ENCODE data around the gene NKTR.

The NKTR gene

DNA sequence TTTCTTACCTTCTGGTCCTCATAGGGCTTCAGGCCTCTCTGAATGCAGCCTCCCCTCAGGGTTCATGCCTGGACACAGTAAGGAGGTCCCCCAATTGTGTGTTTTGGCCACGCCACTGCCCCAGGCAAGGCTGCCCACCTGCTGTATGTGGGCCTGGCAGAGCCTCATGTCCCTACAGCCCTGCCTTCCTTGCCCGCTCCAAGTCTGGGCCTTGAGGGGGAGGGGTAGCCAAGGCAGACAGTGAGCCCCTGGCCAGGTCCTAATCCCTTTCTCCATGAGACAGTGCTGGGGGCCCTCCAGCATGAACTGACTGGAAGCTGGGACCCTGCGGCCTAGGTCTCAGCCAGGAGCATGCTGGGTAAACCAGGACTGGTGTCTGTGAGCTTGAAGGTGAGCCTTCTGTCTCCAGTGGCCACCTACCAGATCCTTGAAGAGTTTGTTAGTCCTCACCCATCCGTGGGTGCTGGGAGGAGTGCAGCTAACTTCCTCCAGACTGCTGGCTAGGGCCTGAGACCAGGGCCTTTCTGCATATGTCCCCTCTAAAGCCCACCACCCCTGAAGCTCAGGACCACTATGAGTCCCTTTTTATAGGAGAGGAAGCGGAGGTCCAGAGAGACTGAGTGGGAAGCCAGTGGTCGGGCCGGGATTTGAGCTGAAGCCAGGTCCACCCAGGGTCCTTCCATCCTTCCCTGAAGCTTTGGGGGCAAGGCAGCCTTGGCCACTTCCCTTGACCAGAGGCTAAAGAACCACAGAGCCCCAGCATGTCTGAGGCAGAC lies 61.7 kb downstream of the NKTR start:
- no peak for DNase-seq (ENCODE audit: low read depth, low spot score)

DNA sequence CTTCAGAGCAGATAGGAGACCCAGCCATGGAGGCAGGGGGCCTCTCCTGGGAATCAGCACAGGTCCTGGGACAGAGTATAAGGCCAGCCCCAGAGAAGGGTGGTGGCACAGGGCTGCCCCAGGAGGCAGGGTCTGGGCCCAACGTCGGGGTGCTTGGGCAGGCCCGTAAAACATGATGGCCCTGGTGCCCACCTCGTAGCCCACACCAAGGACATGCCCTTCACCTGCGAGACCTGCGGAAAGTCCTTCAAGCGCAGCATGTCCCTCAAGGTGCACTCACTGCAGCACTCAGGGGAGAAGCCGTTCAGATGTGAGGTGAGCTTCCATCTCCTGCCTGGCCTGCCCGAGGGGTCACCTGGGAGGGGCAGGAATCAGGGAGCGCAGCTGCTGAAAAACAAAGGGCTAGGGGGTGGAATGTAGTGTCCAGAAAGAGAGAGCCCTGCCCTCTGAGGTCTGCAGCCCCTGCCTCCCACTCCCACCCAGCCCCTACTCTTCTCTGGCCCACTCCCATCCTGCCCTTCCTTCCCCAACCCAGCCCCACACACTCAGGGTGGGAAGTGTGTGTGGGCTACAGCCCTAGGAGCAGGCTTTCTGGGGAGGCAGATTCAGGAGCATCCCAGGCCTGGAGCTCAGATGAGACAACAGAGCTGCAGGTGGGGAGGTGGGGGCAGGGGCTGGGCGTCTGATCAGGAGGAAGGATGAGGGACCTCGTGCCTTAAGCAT lies 62.5 kb downstream of the NKTR start:
- DNase-seq (ENCODE audit: low read depth, low spot score): no peak

DNA sequence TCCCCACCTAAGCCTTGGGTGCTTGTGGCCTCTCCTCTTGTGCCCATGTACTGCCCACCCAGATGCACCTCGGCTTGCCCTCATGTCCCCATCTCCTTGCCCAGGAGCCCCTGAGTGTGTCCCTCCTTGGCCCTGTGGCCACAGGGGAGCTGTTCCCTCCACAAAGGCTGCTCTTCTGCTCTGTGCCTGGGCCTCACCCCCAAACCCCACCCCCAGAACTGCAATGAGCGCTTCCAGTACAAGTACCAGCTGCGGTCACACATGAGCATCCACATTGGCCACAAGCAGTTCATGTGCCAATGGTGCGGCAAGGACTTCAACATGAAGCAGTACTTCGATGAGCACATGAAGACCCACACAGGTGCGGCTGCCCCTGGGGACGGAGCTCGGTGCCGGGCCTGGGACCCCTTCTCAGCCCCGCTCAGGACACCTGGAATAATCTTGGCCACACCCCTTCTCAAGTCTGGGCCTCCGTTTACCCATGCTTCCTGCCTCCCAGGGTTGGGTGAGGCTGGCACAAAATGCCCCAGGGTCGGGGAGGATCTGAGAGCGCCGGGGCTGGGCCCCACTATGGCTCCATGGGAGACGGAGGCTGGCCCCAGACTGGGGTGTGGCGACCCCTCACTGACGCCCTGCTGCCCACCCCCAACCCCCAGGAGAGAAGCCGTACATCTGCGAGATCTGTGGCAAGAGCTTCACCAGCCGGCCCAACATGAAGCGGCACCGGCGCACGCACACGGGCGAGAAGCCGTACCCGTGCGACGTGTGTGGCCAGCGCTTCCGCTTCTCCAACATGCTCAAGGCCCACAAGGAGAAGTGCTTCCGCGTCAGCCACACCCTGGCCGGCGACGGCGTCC lies 63.3 kb downstream of the NKTR start:
- no peak for DNase-seq (ENCODE audit: low read depth, low spot score)

DNA sequence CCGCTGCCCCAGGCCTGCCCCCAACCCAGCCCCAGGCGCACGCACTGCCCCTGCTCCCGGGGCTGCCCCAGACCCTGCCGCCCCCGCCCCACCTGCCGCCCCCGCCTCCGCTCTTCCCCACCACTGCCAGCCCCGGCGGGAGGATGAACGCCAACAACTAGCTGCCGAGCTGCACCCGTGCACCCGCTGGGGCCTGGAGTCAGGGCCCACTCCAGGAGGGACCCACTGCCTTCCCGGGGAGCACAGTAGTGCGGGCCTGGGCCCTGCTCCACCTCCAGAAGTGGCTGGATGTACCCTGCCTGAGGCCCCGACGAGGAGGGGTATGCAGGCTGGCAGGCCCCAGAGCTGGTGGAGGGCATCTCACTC lies 63.9 kb downstream of the NKTR start:
- no peak for DNase-seq (ENCODE audit: low read depth, low spot score)

DNA sequence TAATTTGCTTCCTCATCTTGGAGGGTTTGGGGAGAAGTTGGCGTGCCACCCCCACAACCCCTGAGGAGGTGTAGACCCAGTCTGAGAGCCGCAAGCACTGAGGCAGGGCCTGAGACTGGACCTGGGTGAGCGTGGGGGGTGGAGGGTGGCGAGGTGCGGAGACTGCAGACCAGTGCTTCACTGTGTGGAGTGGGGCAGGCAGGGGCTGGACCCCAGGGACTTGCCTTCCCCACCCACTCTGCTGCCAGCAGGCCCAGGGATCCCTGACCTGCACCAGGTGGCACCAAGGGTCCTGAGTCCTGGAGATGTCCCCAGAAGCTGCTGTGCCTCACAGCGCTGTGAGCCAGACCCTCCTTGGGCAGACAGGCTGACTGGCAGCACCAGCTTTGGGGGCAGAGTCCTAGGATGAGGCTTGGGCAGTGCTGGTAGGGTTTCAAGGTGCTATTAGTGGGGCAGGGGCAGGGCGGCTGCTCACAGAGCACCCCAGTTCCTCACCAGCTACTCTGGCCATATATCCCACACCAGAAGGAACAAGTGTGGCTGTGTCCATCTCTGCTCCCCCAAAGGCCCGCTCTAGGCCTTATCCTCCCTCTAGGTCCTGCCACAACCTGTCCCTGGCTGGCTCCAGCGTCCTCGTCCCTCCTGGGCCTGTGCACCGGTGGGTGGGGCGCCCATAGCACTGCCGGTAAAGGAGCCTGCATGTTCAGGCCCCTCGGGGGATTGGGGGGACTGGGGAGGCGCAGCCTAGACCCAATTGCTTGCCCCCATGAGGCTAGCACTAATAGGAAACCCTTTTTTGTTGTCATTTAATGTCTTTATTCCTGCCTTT lies 64.8 kb downstream of the NKTR start:
- no peak for DNase-seq (ENCODE audit: low read depth, low spot score)

DNA sequence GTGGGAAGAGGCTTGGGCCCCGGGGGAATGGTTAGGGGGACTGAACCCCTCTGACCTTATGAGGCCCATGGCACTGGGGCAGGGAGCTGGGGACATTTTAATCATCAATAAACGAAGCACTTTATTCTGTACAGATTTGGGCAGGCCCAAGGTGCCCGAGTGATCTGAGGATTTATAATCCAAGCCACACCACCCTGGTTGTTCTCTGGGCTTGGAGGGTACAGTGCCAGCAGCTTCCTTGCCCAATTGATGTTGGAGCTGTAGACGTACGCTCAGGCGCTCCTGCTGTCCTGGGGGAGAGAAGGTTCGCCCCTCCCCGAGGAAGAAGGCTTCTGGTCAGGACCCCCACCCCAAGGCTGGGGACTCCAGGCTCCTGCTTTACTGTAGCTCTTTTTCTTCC lies 65.5 kb downstream of the NKTR start:
- no peak for DNase-seq (ENCODE audit: low read depth, low spot score)

DNA sequence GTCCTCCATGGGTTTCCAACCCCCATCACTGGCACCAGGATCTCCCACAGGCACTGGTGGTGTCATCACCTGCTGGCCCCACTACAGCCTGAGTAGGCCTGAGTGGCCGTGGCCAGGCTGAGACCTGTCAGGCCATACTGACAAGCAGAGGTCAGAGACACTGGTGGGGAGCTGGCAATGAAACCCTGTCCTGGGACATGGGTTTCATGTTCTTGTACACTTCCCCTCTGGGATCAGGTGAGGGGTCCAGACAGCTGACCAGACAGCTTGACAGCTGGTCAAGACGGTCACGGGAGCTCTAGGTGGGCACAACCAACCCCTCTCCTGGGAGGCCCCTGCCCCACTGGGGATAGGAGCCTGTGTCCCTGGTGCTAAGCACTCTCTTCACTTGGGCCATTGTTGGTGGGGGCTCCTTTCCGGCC lies 66.1 kb downstream of the NKTR start:
- DNase-seq (ENCODE audit: low read depth, low spot score): no peak

DNA sequence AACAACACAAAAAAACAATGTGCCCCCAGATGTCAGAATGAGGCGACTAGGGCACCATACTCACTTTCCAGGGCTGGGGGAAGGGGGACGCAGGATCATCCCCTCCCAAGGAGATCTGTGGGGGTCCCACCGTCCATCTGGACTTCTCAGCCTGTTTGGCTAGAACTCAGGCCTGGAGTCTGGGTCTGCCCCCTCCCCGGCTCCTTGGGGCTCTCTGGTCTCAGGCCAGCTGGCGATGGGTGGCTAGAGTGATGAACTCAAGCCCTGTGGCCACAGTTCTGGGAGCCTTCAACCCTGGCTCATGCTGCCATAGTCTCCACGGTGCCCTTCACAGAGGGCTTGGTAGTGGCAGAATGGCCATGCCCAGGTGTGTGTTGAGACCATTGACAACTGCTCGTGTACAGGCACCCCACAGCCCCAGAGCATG lies 66.6 kb downstream of the NKTR start:
- DNase-seq (ENCODE audit: low read depth, low spot score): no peak

DNA sequence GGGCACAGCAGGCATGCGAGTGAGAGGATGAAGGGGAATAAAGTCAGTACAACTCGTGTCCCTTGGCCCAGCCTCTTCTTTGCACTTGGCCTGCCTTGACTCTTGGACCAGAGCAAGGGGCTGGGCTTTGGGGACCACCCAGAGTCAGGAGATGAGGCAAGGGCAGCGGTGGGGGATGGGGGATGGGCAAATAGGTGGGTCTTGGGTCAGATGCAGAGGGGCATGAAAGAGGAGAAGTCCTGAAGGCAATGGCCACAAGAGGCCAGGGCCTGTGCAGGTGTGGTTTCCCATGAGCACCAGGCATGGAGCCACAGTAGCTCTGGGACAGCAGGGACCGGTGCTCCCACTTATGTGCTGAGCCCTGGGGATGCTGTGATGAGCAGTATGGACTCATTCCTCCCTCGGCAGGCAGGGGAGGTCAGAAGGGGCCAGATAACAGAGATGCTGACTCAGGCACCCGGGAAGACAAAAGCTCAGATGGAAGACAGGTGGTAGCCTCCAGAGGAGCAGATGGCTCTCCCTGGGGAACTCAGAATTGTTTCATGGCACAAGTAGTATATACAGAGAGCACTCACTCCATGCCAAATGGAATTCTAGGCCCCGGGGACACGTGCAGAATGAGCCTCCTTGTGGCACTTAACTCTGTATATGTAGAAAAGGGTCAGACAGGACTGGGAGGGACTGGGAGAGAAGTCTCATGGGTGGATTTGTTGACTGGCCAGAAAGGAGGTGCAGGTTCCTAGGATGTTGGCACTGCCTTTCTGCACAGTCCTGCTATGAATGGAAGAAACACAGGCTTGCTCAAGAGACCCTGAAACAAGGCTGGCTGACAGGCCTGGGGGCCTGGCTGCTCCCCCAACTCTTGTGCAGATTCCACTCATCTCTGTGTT lies 67.3 kb downstream of the NKTR start:
- DNase-seq (ENCODE audit: low read depth, low spot score): no peak

DNA sequence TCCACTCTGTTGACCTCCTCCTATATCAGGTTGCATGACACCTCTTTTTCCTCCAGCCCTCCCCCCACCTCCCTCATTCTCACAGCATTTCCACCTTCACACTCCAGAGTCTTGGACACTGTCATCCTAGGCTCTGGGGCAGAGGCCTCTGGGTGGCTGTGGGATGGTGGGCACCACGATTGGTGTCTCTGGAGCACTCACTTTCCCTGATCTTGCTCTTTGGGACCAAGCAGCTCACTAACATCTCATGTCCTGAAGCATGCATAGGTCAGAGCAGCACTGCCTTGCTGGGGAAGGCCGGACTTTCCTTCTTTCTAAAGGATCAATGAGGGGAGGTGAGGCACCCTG lies 67.9 kb downstream of the NKTR start:
- DNase-seq (ENCODE audit: low read depth, low spot score): no peak

DNA sequence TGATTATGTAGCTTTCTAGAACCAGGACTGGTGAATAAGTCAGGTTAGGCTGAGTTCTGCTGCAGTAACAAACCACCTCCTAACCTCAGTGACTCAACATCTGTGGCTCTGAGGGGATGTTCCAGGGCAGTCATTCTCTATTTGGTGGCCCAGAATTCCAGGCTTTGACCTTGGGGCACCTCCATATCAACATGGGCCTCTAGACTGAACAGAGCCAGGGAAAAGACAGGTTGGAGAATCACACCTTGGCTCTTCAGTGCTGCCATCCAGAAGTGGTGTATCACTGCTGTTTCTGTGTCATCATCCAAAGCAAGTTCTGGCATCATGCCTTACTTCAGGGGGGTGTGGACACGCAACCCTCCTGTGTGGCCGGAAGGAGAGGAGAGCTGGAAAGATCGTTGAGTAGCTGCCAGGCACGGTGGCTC lies 68.3 kb downstream of the NKTR start:
- DNase-seq (ENCODE audit: low read depth, low spot score): no peak

DNA sequence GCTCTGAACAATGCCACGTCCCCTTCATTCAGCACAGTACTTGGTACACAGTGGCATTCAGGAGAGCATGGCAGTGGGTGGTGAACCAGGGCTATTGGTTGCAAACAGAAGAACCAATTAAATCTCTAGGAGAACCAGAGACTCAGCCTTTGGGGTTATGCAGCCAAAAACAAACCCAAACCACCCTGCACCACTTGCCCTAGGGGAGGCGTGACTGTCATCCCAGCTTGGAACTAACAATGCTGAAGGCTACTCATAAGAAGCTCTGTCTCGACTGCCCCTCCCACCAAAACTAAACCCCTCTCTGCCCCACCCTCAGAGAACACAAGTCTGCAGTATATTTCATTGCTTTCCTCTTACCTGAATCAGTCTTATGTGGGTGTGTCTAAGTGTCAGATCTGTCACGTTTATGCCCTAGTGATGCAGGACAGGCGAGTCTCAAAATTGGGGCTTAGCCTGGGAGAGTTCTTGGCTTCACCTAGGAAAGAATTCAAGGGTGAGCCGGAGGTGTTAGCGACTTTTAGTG lies 69.6 kb downstream of the NKTR start:
- DNase-seq (ENCODE audit: low read depth, low spot score): no peak

DNA sequence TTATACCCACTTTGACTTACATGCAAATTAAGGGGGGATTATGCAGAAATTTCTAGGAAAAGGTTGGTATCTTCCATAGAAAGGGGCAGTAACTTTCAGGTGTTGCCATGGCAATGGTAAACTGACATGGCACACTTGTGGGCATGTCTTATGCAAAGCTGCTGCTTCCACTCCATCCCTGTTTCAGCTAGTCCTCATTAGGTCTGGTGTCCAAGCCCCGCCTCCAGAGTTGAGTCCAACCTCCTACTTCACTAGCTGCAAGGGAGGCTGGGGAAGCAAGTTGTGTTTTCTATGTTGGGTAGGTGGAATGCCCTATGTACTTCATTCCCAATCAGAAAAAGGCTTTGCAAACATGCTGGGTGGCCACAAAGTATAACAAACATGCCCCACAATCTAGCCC lies 70.2 kb downstream of the NKTR start:
- no peak for DNase-seq (ENCODE audit: low read depth, low spot score)

DNA sequence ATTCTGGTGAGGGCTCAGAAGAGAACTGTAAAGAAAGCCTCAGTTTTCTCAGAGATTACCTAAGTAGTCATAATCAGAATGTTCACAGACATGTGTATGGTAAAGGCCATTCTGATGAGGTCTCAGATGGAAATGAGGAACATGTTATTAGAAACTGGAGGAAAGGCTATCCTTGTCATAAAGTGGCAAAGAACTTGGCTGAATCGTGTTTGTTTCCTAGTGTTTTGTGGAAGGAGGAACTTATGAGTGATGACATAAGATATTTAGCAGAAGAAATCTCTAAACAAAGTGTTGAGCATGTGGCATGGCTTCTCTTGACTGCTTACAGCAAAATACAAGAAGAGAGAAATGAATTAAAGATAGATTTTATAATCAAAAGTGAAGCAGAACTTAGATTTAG lies 72.0 kb downstream of the NKTR start:
- DNase-seq (ENCODE audit: low read depth, low spot score): no peak

DNA sequence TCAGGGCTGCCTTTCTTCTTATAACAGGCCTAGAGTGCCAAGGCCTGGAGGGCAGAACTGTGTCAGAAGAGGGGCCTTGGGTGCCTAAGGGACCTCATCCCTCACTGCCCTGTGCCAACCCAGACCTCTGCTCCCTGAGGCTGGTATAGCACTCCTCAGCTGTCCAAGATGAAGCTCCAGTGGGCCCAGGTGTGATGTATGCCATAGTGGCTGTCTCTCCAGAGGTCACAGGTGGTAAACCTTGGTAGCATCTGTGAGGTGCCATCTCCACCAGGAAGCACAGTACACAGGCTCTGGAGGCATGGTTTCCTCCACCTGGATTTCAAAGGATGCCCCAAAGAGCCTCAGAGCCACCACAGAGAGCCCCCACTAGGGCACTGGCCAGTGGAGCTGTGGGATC lies 72.6 kb downstream of the NKTR start:
- DNase-seq (ENCODE audit: low read depth, low spot score): no peak

DNA sequence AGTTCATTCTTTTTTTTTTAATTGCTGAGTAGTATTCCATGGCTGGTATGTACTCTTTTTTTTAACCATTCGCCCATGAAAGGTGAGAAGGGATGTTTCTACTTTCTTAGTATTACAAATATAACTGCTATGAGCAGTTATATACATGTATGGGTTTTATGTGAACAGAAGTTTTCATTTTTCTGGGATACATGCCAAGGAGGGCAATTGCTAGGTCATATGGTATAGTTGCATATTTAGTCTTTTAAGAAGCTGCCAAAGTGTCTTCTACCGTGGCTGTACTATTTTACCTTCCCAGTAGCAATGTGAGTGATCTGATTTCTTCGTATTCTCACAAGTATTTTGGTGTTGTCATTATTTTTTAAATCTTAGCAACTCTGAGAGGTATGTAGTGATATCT lies 73.7 kb downstream of the NKTR start:
- DNase-seq (ENCODE audit: low read depth, low spot score): no peak

DNA sequence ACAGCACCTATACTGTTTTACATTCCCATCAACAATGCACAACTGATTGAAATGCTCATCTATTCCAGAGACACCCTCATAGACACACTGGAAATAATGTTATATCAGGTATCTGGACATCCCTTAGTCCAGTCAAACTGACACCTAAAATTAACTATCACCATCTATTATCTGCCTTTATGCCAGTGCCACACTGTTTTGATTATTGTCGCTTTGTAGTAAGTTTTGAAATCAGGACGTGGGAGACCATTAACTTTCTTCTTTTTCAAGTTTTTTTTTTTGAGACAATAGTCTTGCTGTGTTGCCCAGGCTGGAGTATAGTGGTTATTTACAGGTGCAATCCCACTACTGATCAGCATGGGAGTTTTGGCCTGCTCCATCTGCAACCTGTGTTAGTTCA lies 75.4 kb downstream of the NKTR start:
- DNase-seq (ENCODE audit: low read depth, low spot score): no peak

DNA sequence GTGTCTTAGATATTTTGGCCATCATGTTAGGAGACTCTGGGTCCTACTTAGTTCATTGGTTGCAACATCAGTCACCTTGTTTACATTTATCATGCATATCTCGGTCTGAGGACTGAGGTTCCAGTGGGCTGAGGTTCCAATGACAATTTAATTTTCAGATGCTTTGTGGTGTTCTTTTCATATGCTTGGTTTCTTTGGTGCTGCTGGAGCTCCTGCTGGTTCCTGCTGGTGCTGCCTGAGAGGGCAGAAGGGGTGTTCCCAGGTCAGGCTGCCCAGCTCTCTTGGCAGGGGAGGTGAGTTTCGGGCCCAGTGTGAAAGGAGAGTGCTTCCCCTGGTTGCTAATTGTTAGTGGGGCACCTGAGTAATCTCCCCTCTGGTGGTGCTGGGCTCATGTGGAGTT lies 78.0 kb downstream of the NKTR start:
- no peak for DNase-seq (ENCODE audit: low read depth, low spot score)

DNA sequence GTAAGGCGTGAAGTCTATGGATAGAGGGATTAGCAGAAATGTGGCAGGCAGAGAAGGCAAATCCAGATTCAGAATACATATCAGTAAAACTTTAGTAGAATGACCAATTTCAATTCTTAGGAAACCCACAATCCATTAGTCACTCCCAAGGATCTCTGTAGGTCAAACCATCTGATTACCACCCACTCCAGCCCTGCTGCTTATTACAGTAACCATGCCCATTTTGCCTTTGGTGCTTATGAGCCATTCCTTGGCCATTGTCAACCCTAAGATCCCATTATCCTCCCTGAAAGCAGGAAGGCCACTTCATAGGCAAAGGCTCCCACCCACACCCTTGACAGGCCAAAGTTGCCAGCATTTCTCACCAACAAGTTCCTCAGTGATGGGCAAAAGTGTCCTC lies 79.8 kb downstream of the NKTR start:
- DNase-seq (ENCODE audit: low read depth, low spot score): no peak

DNA sequence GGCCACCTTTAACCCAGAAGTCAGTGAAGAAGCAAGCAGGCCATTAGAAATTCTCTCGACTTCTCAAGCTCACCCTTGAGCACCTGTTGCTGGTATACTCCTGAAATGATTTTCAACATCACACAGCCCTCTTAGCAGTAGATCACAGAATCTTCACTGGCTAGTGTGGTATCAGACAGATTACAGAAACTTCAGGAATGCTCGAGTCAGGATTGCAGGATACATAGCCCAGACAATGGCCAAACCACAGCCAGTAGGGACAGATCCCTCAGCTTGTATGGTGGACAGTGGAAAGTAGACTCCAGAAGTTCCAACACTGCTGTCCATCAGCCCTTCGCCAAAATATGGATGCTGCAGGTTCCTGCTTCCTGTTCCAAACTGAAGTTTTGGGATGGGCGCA lies 80.3 kb downstream of the NKTR start:
- no peak for DNase-seq (ENCODE audit: low read depth, low spot score)
